ENCODE data around the gene SELENON.

Gene SELENON

DNA sequence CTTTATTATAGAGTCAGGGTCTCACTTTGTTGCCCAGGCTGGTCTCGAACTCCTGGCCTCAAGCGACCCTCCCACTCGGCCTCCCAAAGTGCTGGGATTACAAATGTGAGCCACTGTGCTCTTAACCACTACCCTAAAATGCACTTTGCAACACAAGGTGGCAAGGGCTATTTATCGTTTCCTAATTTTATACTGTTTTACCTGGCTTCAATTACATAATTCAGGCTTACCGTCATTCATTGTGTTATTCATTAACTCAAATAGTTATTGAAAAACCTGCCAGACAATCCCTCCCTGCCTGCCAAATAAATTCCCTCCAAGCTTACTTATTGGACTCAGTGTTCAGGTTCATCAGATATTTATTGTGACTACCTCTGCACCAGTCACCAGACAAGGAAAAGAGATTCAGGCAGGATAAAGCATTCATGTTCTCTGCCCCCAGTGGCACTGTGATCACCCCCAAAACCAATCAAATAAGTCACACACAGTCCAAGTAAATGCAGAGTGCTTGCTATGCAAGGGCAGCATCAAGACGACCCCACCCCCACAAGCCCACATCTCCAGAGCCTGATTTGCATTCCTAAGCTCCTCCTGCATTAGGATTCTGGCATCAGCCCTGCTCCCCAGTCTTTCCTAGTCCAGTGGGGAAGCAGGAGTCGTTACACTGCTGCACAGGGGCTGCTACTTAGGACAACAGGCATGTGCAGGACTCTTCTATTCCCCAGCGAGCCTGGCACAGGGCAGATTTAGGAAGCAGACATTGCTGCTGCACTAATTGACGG is 67.4 kb downstream of the SELENON start:
- DNase-seq, result no peak

Measured in cortex of kidney (tissue), 1 donor.